ENCODE measurements around the gene KCNC1. TPM values are rescaled to one million over a fixed set of nuclear protein-coding genes. Genes with fewer than 3 reads are reported as not detected.

The KCNC1 gene
- total RNA-seq, 1 donor = not detected

- no peak for TF ChIP-seq CTCF (IDR thresholded peaks at IDR 0.05; ENCODE audit: insufficient read depth, low read depth, low read length)
- H3K4me3 ChIP-seq (ENCODE audit: low read depth, low read length) = no peak overlapping the region
- no peak for DNase-seq (ENCODE audit: low read depth)
Observed at GRCh38 chr11:17792161-17792560, 57.6 kb downstream of the KCNC1 start.

- no peak overlapping the region for H3K4me3 ChIP-seq (ENCODE audit: low read depth, low read length)
- DNase-seq (ENCODE audit: low read depth) = no peak
- TF ChIP-seq CTCF (IDR thresholded peaks at IDR 0.05; ENCODE audit: insufficient read depth, low read depth, low read length) = no peak
Observed at GRCh38 chr11:17793642-17794170, 59.1 kb downstream of the KCNC1 start.

- no peak for TF ChIP-seq CTCF (IDR thresholded peaks at IDR 0.05; ENCODE audit: insufficient read depth, low read depth, low read length)
- no peak for DNase-seq (ENCODE audit: low read depth)
- no peak overlapping the region for H3K4me3 ChIP-seq (ENCODE audit: low read depth, low read length)
Observed at GRCh38 chr11:17794981-17795380, 60.4 kb downstream of the KCNC1 start.

GRCh38 chr11:17796154-17796553 is 61.6 kb downstream of the KCNC1 start:
- no peak for TF ChIP-seq CTCF (IDR thresholded peaks at IDR 0.05; ENCODE audit: insufficient read depth, low read depth, low read length)
- no peak for DNase-seq (ENCODE audit: low read depth)
- no peak overlapping the region for H3K4me3 ChIP-seq (ENCODE audit: low read depth, low read length)

GRCh38 chr11:17798253-17798652 is 63.7 kb downstream of the KCNC1 start:
- TF ChIP-seq CTCF (IDR thresholded peaks at IDR 0.05; ENCODE audit: insufficient read depth, low read depth, low read length) = no peak
- DNase-seq (ENCODE audit: low read depth) = no peak
- no peak overlapping the region for H3K4me3 ChIP-seq (ENCODE audit: low read depth, low read length)

- H3K4me3 ChIP-seq (ENCODE audit: low read depth, low read length) = no peak overlapping the region
- TF ChIP-seq CTCF (IDR thresholded peaks at IDR 0.05; ENCODE audit: insufficient read depth, low read depth, low read length) = no peak
- no peak for DNase-seq (ENCODE audit: low read depth)
Observed at GRCh38 chr11:17798716-17799115, 64.1 kb downstream of the KCNC1 start.

GRCh38 chr11:17799147-17799546 is 64.6 kb downstream of the KCNC1 start:
- DNase-seq (ENCODE audit: low read depth) = no peak

More at GRCh38 chr11:17799147-17799546, 64.6 kb downstream of the KCNC1 start:
- no peak overlapping the region for H3K4me3 ChIP-seq (ENCODE audit: low read depth, low read length)
- no peak for TF ChIP-seq CTCF (IDR thresholded peaks at IDR 0.05; ENCODE audit: insufficient read depth, low read depth, low read length)
